Prostate gland (tissue), 2 donors: Measurements from ENCODE around the gene DTNB. TPM values are rescaled to one million over a fixed set of nuclear protein-coding genes. Genes with fewer than 3 reads are reported as not detected.
"Not testable (repeated sequence)": the region's sequence is repeated elsewhere in the genome, so short reads cannot be mapped to it uniquely, and the experiment has no call there.

ENCODE experiments used
- DNase-seq: peaks from one replicate; pipeline ENCODE4 v3.0.0-alpha.2; 2019; ENCODE audit warnings: low spot score
- H3K27ac ChIP-seq, 2 donors: fragments of 200-600 bp; sonication (generic); 2 replicates each; pipeline ENCODE4 v1.5.1; 2017 to 2019
- H3K27me3 ChIP-seq: fragments of 200-600 bp; sonication (generic); replicated peaks from 2 replicates; pipeline ENCODE4 v1.5.1; 2019; ENCODE audit not compliant: insufficient read depth
- H3K36me3 ChIP-seq, 2 donors: fragments of 200-600 bp; sonication (generic); 1 replicate in 1 of 2; 2 replicates in 1 of 2; pipeline versions ENCODE4 v1.5.1 to v1.8.1; 2017 to 2019
- H3K4me1 ChIP-seq: fragments of 200-600 bp; sonication (generic); replicated peaks from 2 replicates; pipeline ENCODE4 v1.5.1; 2019
- H3K4me3 ChIP-seq, 2 donors: fragments of 200-600 bp; sonication (generic); 2 replicates each; pipeline ENCODE4 v1.5.1; 2017 to 2019
- H3K9me3 ChIP-seq: fragments of 200-600 bp; sonication (generic); 2 replicates; pipeline ENCODE4 v1.5.1; 2017
- POLR2A ChIP-seq: fragments of 450-650 bp; IDR thresholded peaks from one replicate; pipeline ENCODE4 v1.6.1; 2016; ENCODE audit warnings: antibody characterized with exemption, mild to moderate bottlenecking
- POLR2AphosphoS5 ChIP-seq: sonication (generic); formaldehyde crosslinking; IDR thresholded peaks from one replicate; pipeline ENCODE4 v1.6.1; 2017; ENCODE audit warnings: antibody characterized with exemption
- WGBS: methylation state at CpG from one replicate; pipeline ENCODE4 v1.1.5; 2018; 5-methylcytosine and 5-hydroxymethylcytosine counted together
- intact Hi-C: fragments of 100-400 bp; cut with DNase I; formaldehyde crosslinking; loops from one replicate; pipeline ENCODE4 v1.14.2; 2022
- total RNA-seq, 2 donors: library from RNA; depleted of rRNA; stranded (reverse); fragments of >200 nt; gene quantifications; one replicate each; pipeline ENCODE4 v1.1.0, GENCODE V29; 2016
- TF ChIP-seq, protein P1 (sequence below), 4 experiments: fragments of 200-600 bp in 2 of 4; fragments of 450-650 bp in 2 of 4; sonication (generic) in 2 of 4; IDR thresholded peaks; 1 replicate in 3 of 4; 2 replicates in 1 of 4; pipeline ENCODE4 v1.5.1; 2016 to 2019; ENCODE audit warnings: antibody characterized with exemption in 4 of 4, mild to moderate bottlenecking in 2 of 4, moderate library complexity in 2 of 4

The DTNB gene
- total RNA-seq, 2 donors from 2014 or later, result 47.0 to 61.9 TPM

DNA sequence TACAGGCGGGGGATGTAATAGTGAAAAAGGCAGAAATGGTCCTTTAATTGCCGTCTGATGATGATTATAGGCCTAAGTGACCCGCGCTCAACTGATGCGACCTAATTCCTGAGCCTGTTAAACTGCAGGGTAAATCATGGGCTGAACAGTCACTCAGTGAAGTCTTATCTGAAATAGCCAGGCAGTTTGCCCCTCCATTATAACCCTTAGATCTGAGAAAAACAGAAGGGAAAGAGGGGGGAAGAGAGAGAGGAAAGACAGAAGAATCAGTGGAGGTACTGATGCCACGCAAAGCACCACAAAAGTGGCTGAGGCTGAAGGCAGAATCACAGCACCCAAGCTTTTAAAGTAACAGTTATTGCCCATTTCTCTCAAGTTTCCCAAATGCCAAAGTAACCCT is 258.6 kb downstream of the DTNB start:
- TF ChIP-seq POLR2AphosphoS5 (no peak), POLR2A (no peak)
- TF ChIP-seq, protein P1, sequence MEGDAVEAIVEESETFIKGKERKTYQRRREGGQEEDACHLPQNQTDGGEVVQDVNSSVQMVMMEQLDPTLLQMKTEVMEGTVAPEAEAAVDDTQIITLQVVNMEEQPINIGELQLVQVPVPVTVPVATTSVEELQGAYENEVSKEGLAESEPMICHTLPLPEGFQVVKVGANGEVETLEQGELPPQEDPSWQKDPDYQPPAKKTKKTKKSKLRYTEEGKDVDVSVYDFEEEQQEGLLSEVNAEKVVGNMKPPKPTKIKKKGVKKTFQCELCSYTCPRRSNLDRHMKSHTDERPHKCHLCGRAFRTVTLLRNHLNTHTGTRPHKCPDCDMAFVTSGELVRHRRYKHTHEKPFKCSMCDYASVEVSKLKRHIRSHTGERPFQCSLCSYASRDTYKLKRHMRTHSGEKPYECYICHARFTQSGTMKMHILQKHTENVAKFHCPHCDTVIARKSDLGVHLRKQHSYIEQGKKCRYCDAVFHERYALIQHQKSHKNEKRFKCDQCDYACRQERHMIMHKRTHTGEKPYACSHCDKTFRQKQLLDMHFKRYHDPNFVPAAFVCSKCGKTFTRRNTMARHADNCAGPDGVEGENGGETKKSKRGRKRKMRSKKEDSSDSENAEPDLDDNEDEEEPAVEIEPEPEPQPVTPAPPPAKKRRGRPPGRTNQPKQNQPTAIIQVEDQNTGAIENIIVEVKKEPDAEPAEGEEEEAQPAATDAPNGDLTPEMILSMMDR (IDR thresholded peaks at IDR 0.05), result no peak
- WGBS, result 96% methylated on average over 6 of the region's 6 CpGs

DNA sequence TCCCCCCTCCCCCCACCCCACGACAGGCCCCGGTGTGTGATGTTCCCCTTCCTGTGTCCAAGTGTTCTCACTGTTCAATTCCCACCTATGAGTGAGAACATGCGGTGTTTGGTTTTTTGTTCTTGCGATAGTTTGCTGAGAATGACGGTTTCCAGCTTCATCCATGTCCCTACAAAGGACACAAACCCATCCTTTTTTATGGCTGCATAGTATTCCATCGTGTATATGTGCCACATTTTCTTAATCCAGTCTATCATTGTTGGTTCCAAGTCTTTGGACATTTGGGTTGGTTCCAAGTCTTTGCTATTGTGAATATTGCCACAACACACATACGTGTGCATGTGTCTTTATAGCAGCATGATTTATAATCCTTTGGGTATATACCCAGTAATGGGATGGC is 260.0 kb downstream of the DTNB start:
- DNase-seq, H3K27ac ChIP-seq, H3K4me3 ChIP-seq, H3K4me1 ChIP-seq, H3K36me3 ChIP-seq, H3K27me3 ChIP-seq, H3K9me3 ChIP-seq, intact Hi-C loops: not testable (repeated sequence)
- WGBS, result 98% methylated on average over 7 of the region's 7 CpGs

More for the DNA sequence above, 258.6 kb downstream of the DTNB start:
- Histone ChIP-seq H3K4me3 (no peak overlapping the region), H3K36me3 (no peaks in the 10 kb centered on the region), H3K27ac (no peak overlapping the region), H3K4me1 (no peaks in the 10 kb centered on the region), H3K9me3 (no peaks in the 10 kb centered on the region), H3K27me3 (no peaks in the 10 kb centered on the region)
- no peak for DNase-seq
- intact Hi-C loops, result no loop called here

DNA sequence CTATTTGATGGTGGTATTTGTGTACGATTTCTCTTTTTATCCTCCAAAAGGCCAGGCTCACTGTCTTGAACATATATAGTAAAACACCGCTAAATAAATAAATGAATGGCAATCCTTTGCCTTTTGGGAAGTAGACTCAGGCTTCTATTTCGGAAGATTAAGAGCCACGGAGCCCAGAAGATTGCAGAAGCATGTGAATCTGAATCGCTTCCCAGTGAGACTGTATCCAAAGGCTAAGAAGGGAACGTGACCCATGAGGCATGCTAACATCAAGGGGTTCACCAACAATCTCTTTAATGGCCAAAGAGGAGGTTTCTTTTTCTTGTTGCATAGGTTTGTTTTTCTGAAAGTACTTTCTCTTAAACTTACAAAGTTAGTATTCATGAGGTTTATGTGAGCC is 261.6 kb downstream of the DTNB start:
- DNase-seq, result no peak
- 82% methylated on average over 6 of the region's 6 CpGs for WGBS
- intact Hi-C loops, result no loop called here
- Histone ChIP-seq H3K9me3 (no peaks in the 10 kb centered on the region), H3K27me3 (no peaks in the 10 kb centered on the region), H3K36me3 (no peaks in the 10 kb centered on the region), H3K27ac (no peak overlapping the region), H3K4me3 (no peak overlapping the region), H3K4me1 (no peaks in the 10 kb centered on the region)
- TF ChIP-seq, protein P1 (IDR thresholded peaks at IDR 0.05), result no peak
- TF ChIP-seq POLR2A (no peak), POLR2AphosphoS5 (no peak)

DNA sequence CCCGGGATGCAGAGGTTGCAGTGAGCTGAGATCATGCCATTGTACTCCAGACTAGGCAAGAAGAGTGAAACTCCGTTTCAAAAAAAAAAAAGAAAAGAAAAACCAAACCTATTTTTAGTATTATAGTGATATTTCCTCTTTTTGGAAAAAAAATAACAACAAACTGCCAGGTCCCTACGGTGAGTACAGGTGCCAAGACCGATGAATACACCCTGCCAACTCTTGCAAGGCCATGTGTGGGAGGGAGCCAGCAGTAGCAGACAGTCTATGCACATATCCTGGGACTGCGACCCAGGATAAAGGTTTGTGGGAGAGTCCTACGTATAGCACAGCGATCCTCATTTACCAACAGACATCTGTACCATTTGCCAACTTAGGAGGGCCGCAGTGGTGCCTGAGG is 262.1 kb downstream of the DTNB start:
- H3K4me3 ChIP-seq, result no peak overlapping the region
- no peaks in the 10 kb centered on the region for H3K27me3 ChIP-seq
- DNase-seq, result no peak
- no peaks in the 10 kb centered on the region for H3K4me1 ChIP-seq
- WGBS, result 68% methylated on average over 8 of the region's 8 CpGs
- intact Hi-C loops, result no loop called here
- H3K9me3 ChIP-seq, result no peaks in the 10 kb centered on the region
- no peak overlapping the region for H3K27ac ChIP-seq
- TF ChIP-seq, protein P1 (IDR thresholded peaks at IDR 0.05), result no peak
- TF ChIP-seq POLR2A, result no peak
- no peak for TF ChIP-seq POLR2AphosphoS5
- no peaks in the 10 kb centered on the region for H3K36me3 ChIP-seq

DNA sequence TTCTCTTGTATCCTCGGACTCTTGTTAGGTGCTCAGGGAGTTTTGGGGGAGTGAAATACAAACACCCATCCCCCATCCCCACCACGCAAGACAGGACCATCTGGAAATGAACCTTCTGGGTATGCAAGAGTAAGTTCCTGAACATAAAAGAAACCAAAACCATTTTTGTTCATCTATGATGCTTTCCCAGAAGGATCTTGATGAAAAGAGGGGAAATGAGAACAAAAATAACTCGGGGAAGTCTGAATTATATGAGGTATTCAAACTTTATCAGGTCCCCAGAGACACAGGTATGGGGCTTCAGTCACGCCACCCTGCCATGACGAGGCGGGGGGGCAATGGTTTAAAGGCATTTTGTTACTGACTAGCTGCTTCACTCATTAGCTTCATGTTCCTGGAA is 263.0 kb downstream of the DTNB start:
- no peaks in the 10 kb centered on the region for H3K27me3 ChIP-seq
- WGBS, result 87% methylated on average over 6 of the region's 6 CpGs
- H3K27ac ChIP-seq, result no peak overlapping the region
- no peaks in the 10 kb centered on the region for H3K36me3 ChIP-seq
- H3K9me3 ChIP-seq, result no peaks in the 10 kb centered on the region
- no peak for TF ChIP-seq POLR2A
- TF ChIP-seq, protein P1 (IDR thresholded peaks at IDR 0.05), result no peak
- no peak for TF ChIP-seq POLR2AphosphoS5
- no peak for DNase-seq
- intact Hi-C loops, result no loop called here
- H3K4me1 ChIP-seq, result no peaks in the 10 kb centered on the region
- H3K4me3 ChIP-seq, result no peak overlapping the region
